Lower leg skin (tissue), 3 donors: ENCODE results near the gene TP73.

Experiments
- POLR2A ChIP-seq, 2 donors: fragments of 450-650 bp; IDR thresholded peaks; one replicate each; pipeline ENCODE4 v1.6.1; 2016 to 2017; ENCODE audit warnings: antibody characterized with exemption in 2 of 2, mild to moderate bottlenecking in 1 of 2, moderate library complexity in 1 of 2
- TF ChIP-seq, protein P1 (sequence below), 3 donors: fragments of 450-650 bp; IDR thresholded peaks; one replicate each; pipeline ENCODE4 v1.5.1; 2016; ENCODE audit warnings: antibody characterized with exemption in 3 of 3, mild to moderate bottlenecking in 3 of 3, moderate library complexity in 2 of 3

DNA sequence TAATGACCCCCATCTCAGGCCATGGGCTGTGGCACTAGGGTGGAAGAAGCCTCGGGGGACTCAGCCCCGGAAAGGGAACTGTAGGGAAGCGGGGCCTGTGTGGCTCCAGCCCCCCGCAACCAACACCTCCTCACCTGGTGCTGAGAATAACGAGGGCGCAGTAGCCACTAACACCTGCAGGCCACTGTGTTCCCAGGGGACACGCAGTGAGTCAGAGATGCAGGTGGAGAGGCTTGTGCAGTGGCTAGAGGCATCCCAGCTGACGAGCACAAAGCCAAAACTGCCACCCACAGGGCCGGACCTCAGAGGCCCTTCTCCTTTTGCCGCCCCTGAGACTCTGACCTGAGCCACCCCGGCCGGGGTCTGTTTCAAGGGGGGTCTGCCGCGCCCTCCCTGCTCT lies 66.4 kb downstream of the TP73 start:
- TF ChIP-seq, protein P1, sequence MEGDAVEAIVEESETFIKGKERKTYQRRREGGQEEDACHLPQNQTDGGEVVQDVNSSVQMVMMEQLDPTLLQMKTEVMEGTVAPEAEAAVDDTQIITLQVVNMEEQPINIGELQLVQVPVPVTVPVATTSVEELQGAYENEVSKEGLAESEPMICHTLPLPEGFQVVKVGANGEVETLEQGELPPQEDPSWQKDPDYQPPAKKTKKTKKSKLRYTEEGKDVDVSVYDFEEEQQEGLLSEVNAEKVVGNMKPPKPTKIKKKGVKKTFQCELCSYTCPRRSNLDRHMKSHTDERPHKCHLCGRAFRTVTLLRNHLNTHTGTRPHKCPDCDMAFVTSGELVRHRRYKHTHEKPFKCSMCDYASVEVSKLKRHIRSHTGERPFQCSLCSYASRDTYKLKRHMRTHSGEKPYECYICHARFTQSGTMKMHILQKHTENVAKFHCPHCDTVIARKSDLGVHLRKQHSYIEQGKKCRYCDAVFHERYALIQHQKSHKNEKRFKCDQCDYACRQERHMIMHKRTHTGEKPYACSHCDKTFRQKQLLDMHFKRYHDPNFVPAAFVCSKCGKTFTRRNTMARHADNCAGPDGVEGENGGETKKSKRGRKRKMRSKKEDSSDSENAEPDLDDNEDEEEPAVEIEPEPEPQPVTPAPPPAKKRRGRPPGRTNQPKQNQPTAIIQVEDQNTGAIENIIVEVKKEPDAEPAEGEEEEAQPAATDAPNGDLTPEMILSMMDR (IDR thresholded peaks at IDR 0.05) = no peak
- TF ChIP-seq POLR2A (IDR thresholded peaks at IDR 0.05) = no peak
